Effector CD4-positive, alpha-beta T cell (primary cell): ENCODE measurements around the gene FRMD3.

ENCODE experiments used
- DNase-seq: peaks from one replicate; pipeline ENCODE4 v3.0.0-alpha.2; 2020

The FRMD3 gene

DNA sequence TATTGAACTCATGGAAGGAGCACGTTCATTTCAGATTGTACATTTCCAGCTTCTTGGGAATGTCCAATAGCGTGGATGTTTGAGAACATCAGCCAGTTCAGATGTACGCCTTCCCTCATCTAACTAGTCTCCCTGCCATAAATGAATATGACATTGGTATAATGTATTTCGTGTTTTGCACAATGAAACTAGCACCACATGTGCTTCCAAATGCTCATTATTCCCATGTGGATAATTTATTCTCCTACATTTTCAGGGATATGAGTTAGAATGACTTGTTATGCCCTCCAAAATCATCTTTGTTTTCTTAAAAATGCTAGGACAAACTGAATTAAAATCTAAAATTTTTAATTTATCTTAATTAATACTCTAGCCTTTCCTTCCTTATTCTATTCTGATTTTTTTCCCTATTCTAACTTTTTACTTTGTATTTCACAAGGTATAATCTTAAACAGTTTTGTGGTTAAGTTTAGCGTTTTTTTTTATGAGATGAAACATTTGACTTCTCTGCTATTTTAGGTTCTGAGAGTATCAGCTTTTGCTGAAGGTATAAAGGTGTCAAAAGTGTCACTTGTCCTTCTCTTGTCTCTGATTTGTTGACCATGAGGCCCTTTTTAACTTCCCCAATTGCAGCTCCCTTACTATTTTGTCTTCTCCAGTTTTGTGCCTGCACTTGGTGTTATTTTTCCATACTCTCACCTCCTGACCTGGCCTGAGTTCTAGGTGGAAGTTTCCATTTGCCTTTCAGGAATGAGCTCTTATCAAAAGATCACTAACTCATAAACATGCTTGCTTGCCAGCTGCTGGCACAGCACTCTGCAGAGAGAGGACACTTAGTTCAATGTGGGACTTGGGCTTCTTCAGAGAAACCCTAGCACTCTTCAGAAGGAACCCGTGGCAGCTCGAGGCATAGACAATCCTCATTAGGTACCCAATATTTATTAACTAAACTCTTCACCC lies 106.8 kb downstream of the FRMD3 start:
- no peak for DNase-seq

DNA sequence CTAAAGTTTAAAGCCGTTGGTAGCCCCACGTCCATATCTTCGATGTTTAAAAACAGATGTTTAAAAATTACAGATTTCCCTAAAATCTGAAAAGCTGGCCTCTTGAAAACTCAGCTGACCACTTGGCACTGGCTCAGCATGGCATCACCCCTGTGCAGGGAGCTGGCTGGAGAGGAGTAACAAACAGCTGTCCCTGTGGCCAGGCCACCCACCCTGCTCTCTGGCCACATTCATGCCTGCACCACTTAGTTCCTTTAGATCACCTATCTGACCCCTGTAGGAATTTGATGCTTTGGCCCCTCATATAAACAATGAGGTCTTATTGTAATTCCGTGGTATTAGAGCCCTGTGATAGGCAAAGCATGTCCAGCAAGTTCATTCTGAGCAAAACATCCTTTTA lies 107.5 kb downstream of the FRMD3 start:
- no peak for DNase-seq

DNA sequence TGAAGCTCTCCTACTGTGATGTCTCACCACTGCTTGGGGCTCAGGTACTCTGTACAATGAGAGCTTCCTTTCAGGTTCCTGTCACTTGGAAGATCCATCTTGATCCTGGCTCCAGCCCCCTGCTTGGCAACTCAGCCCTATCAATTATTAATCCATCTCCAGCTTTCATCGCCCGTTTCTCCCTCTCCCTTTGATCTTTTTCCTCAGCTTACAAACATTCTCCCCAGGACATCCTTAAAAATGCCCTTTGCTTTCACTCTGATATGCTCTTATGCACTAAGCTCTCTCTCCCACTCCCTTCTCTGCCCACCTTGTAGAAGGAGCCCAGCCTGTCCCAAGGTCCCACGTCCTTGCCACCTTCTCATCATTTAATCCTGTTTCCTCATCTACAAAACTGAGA lies 109.0 kb downstream of the FRMD3 start:
- DNase-seq: no peak

DNA sequence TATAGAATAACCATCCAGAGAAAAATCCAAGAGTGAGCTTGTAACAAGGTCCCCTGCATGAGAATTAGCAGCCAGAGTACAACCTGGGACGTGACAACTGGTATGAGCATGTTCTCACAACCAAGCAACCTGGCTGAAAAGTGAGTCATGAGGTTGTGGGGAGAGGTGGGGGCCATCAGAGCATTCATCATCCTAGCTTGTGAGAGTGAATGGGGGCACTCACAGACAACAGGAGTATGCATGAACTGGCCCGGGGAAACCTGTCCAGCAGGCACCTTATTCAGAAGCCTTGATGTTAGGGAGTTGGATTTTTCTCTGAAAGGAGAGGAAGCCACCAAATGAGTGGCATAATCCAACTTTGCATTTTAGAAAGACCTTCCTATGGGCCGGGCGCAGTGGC lies 113.0 kb downstream of the FRMD3 start:
- no peak for DNase-seq

DNA sequence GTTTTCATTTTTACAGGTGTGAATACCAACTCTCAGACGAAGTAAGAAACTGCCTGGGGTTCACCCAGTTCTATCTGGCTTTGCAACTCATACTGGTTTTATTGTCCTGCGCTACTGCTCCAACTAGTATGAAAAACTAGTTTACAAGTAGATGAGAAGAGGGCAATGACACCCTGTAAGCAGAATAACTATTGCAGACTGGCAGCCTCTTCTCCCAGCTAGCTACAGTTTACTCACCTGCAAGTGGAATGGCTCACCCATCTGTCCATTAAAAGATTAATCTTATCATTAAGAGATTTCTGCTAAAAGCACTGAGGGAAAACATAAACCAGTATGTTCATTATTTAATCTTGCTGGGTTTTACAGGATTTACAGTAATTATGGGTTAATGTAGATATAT lies 113.4 kb downstream of the FRMD3 start:
- DNase-seq: no peak

DNA sequence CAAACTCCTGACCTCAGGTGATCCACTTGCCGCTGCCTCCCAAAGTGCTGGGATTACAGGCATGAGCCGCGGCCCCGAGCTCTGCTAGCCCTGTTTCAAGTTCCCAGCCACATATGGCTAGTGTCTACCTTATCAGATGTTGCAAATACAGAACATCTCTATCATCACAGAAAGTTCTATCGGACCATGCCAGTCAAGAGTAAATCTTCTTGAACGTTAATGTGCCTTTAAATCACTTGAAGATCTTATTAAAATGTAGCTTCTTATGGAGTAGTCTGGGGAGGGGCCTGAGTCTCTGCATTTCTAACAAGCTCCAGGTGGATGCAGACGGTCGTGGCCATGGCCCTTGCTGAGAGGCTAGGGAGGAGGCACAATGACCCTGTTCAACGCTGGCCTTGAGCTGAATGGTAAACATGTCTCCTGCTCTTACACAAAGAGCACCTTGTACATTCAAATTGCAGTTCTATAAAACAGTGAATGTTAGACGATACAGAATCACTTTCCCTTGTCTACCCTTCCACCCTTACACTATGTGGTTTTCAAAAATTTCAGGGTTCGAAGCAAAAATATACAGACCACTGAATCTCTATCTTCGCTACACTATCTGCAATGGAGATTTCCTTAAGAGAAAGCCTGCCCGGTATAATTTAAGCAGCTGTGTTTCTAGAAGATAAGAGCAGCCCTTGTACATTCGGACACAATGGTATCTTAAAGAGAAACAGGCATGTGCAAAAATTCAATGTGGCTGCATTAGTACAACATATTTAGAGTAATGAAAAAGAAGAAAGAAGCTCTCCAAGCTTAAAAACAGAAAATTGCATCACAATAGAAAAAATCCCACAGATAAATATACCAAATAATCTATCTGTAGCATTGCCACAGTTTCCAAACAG lies 114.1 kb downstream of the FRMD3 start:
- no peak for DNase-seq

DNA sequence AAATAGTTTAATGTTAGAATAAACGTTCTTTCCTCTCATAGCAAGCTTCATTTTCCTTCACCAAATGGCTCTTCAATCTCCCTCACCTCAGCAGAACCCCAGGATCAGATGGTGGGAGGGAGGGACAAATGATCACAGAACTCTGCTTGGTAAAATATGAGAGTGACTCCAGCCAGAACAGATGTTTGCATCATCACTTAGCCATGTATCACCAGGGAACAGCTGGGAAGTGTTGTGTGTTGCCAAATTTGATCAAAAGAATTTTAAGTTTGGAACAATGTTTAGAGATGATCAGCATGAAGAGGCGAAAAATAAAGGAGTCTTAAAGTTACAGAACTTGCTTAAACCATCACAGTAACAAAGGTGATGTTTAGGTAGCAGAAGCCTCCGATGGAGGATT lies 115.7 kb downstream of the FRMD3 start:
- no peak for DNase-seq

DNA sequence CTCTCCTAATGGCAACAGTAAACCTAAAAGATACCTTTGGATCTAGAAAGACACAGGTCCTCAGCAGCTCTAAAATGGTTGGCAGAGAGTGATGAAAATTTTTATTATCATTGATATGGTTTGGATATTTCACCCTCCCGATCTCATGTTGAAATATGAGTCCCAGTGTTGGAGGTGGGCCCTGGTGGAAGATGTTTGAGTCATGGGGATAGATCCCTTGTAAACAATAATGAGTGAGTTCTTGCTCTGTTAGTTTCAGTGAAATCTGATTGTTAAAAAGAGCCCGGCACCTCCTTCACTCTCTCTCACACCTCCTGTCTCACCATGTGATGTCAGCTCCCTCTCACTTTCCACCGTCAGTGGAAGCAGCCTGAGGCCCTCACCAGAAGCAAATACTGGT lies 117.7 kb downstream of the FRMD3 start:
- DNase-seq: no peak

DNA sequence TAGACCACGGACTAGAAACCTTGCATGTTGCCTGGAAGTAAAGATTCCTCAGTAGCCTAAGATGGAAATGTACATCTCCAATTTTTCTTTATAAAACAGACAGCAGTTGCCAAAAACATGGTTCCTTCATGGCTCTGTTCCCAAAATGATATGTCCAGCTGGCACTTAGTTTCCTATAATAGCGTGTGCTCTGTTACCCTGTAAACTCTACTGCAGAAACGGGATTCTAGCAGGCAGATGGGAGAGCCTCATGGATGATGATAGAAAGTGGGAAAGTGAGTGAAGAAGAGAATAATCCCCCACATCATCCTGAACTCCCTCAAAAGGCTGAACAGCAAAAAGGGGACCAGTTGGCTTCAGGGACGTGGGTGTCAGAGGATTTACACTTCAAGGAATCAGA lies 118.2 kb downstream of the FRMD3 start:
- no peak for DNase-seq

DNA sequence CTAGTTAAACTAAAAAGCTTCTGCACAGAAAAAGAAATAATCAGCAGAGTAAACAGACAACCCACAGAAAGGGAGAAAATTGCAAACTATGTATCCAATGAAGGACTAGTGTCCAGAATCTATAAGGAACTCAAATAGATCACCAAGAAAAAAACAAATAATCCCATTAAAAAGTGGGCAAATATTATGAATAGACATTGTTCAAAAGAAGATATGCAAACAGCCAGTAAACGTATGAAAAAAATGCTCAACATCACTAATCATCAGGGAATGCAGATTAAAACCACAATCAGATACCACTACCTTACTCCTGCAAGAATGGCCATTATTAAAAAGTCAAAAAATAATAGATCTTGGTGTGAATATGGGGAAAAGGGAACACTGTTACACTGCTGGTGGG lies 119.9 kb downstream of the FRMD3 start:
- no peak for DNase-seq

DNA sequence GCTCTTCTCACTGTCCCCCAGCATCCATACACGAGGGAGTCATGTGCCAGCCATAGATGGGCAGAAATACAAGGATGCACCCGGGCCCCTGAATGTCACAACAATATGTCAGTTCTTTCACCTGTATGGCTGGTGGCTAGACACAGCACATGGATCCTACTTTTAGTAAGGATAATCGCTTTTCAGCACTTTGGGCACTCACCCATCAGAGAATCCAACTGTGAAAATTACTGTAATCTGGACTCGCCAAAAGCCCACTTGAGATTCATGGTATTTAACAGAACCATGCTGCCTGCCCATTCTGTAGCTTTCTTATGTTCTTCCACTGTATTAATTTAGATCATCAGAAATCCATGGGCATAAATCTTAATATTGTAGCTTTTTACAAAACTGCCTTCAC lies 124.8 kb downstream of the FRMD3 start:
- no peak for DNase-seq

DNA sequence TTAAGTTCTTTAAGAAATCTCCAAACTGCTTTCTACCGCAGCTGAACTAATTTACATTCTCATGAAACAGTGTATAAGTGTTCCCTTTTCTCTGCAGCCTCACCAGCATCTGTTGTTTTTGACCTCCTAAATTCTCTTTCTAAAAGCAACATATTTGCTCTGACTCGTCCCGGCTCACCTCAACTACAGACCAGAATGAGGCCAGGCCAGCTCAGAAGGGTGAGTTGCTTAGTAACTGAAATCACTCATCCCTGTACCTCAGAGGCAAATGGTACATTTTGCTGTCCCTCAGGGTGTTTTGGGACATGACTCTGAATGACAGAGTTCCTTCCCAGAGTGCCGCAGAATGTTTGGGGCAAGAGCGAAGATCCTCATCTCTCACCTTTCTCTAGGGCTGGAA lies 127.5 kb downstream of the FRMD3 start:
- no peak for DNase-seq

DNA sequence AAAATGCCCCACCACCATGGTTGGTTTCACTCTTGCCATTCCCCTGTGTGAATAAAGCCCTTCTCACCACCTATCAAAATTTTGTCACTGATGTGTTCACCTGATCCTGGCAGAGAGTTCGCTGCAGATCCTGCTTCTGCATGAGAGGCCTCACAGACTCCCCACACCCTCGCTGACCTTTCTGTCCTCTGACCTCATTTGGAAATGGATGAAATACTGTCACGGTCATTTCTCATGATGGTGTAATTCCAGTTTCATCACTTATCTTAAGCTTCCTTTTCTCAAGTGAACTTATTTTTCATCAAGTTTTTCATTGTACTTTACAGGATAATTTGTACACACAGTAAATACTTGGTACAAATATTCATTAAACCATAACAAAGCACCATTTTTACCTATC lies 131.3 kb downstream of the FRMD3 start:
- no peak for DNase-seq

DNA sequence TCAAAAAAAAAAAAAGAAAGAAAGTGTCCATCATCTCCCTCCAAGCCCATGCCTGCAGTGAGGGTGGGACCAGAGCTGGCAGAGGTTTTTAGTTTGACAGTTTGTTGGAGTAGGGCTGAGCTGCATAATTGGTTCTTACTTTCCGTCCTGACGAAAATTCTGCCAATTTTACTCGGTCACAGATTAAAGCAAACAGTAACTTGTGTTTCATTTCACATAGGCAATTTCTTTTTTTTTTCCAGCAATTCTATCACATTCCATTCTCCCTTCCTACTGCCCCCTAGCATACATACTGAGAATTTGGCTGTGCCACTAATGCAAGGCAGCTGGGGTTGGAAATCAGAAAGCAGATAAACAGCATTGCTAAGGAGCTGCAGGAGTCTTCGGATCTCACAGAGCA lies 132.4 kb downstream of the FRMD3 start:
- no peak for DNase-seq

DNA sequence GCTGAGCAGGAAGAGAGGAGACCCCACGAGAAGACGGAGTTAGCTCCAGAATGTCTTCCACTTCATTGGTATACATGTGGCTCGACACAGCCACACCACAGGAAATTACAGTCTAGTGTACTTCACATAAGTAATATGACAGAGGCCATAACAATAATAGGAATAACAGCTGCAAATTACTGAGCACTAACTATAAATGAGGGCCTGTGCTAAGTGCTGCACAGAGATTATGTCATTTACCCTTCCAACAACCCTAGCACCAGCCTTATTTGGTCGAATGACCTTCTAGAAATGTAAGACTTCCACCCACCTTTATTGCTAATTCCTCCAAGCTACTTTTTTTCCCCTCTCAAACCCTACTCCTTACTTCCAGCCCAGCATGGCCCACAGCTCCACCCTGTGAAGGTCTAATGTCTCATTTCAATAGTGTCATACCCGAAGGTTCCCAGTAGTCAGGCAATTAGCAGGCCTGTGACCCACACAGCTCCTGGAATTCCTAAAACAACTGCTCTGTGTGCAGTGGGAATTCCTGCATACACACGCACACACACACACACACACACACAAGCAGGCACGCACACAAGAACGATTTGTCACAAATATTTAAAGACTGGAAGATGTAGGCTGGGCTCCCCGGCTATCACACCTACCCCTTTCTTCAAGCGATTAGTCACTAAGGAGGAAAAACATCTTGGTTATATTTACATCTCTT lies 134.5 kb downstream of the FRMD3 start:
- no peak for DNase-seq

DNA sequence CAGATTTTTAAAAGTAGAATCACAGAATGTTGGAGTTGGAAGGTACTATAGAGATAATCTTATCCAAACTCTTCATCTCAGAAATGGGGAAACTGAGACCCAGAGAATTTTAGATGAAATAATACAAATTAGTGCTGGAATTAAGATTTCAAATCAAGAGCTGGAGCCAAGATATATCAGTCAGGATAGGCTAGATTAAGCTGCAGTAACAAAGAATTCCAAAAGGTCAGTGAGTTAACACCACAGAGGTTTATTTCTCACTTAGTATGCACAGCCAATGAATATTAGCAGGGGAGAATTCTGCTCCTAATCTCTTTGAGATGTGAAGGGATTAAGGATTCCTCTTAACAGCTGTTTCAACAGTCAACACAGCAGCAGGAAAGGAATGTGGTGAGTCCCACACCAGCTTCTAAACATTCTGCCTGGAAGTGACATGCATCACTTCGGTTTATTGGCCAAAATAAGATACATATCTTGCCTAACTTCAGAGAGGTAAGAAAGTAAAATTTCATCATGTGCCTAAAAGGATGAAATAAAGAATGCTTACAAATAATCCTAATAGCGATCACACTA lies 136.8 kb downstream of the FRMD3 start:
- DNase-seq: no peak

DNA sequence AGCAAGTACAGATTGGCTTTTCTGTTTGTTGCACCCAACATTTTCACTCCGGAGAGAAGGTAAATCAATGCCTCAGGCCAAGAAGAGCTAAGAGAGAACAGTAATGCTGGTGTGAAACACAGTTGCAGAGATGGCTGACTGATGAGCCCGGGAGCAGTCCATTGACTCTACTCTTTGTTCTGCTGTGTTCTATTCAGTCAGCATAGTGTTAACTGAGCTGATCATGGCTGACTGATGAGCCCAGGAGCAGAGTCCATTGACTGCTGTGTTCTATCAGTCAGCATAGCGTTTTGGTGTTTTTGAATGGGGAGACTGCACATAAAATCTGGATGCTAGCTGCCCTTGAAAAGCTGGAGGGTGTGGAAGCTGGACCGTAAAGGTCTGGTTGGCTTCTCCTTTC lies 141.4 kb downstream of the FRMD3 start:
- DNase-seq: no peak

DNA sequence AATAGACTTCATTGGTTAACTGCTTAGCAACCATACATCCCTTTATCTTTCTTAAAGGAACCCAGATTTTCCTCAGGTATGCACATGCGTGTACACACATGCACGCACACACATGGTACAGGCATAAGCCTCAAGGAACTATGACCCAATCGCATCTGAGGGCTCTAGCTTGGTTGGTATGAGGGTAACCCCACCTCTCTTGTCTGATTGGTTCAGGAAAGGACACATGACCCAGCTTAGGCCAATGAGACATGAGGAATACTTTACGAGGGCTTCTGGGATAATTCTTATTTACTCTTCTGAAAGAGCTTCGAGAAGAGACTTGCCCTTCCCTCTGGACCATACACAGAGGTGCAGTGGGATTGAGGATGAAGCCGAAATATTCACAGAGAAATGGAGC lies 141.9 kb downstream of the FRMD3 start:
- no peak for DNase-seq

DNA sequence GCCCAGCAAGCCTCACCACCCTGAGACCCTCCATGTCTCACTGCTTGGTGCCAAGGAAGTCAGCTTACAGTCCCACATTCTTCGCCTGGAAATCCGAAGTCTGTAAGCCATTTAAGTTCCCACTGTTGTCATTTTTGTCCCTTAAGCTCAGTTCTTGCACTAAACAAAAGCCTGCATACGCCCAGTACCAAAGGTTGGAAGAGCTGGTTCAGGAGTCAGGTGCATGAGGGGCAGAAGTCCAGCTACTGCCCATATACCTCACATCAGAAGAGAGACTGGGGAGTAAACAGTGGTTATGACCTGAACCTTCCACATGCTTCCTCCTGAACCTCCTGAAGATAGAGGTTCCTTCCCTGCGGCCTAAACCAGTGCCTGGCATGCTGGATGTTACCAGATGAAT lies 146.0 kb downstream of the FRMD3 start:
- no peak for DNase-seq

DNA sequence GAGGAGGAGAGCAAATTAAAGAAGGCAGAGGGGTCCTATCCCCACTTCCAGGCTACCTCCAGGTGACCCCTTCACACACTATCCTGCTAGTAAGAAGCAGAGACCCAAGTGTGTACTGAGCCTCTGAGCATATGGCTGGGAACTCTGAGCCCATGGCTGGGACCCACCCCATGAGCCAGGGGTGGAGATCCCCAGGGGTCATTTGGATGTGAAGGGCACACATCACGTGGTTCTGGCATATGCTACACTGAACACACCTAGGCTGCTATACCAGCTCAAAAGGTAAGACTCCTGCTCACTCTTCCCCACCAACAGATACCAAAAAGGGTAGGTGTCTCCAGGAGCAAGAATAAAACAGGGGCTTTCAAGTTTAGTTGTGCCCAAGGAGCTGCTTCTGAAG lies 149.9 kb downstream of the FRMD3 start:
- no peak for DNase-seq

DNA sequence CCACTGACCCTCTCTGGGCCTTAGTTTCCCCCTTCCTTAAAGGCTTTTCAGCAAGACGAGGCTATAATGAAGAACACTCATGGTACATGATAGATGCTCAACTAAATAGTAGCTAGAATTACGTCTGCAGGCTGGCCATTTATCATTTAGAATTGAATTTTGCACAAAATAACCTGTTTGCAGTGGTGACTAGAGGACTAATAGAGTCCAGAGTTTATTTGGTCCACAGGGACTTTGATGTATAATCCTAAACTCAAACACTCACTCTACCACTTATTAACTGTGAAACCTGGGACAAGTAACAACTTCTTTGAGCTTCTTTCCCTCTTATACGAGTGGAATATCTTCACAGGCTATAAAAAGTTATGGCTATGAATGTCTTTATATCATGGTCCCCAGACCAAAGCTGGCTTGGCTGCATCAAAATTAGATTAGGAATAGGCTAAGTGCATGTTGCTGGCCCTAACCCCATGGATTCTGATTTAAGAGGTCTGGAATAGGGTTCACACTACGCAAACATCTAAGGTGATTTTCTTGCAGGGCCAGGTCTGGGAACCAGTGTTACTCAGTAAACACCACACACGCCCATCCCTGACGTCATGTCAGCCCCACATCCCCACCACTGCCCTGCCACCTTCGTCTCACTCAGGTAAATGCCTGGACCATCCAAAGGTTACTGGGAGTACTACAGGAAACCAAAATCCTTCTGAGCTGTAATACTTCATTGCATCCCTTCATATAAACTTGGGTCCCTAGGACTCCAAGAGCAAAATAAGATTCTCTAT lies 150.6 kb downstream of the FRMD3 start:
- DNase-seq: no peak

DNA sequence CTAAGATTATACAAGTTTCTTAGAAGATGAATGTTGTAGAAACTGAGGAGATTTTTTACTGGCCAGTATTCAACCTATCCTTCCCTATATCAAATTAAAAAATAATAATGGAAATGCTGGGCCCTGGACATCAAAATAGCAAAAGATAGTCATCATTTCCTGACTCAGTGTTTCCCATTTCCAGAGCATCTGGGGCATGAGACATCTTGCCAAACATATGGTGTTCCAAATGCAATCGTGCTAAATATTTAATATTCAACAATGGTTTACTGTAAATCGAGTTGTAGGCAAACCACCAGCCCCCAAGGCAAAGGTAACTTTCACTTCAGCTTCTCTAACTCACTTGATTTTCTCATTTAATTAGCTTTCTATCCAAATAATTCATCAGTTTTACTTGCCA lies 152.9 kb downstream of the FRMD3 start:
- DNase-seq: no peak
